K562 (cell line): ENCODE data around the gene MCMBP. TPM values are rescaled to one million over a fixed set of nuclear protein-coding genes. Genes with fewer than 3 reads are reported as not detected.

ENCODE experiments used
- ARID1B ChIP-seq: fragments of 450-650 bp; IDR thresholded peaks from 2 replicates; pipeline ENCODE4 v1.6.1; 2016; ENCODE audit warnings: antibody characterized with exemption, mild to moderate bottlenecking, inconsistent platforms
- JUND ChIP-seq, 2 experiments: IDR thresholded peaks; 2 replicates in 1 of 2; 3 replicates in 1 of 2; pipeline ENCODE4 v1.6.1; 2011; ENCODE audit warnings: borderline replicate concordance in 2 of 2, low read depth in 2 of 2, low read length in 2 of 2, improper control_type of control experiment in 1 of 2, missing biosample characterization in 1 of 2, missing genetic modification characterization in 1 of 2, missing genetic modification reagents in 1 of 2
- L3MBTL2 ChIP-seq: fragments of 450-650 bp; IDR thresholded peaks from 2 replicates; pipeline ENCODE4 v1.6.1; 2016; ENCODE audit warnings: mild to moderate bottlenecking, moderate library complexity
- PML ChIP-seq: IDR thresholded peaks from 2 replicates; pipeline ENCODE4 v1.6.1; 2012; ENCODE audit warnings: low read length, inconsistent platforms
- RBFOX2 ChIP-seq: fragments of 200-400 bp; formaldehyde crosslinking; IDR thresholded peaks from 2 replicates; pipeline ENCODE4 v1.6.1; 2017; ENCODE audit warnings: low read depth, mild to moderate bottlenecking, low read length, moderate library complexity
- RHOXF2B ChIP-seq: fragments of 250-450 bp; sonication (Bioruptor Pico); conservative IDR thresholded peaks from 2 replicates; pipeline ENCODE4 v1.5.1; 2021
- SMARCE1 ChIP-seq: fragments of 450-650 bp; IDR thresholded peaks from 2 replicates; pipeline ENCODE4 v1.7.1; 2016; ENCODE audit warnings: mild to moderate bottlenecking
- SREBF2 ChIP-seq: sonication (generic); formaldehyde crosslinking; IDR thresholded peaks from 2 replicates; pipeline ENCODE4 v1.4.0; 2020; ENCODE audit warnings: mild to moderate bottlenecking, missing genetic modification reagents
- TEAD4 ChIP-seq, 2 experiments: sonication (generic) in 1 of 2; formaldehyde crosslinking in 1 of 2; IDR thresholded peaks; 2 replicates each; pipeline versions ENCODE4 v1.6.1 to v1.8.0; 2012 to 2022; ENCODE audit warnings: borderline replicate concordance in 1 of 2, inconsistent platforms in 1 of 2, low read length in 1 of 2, mild to moderate bottlenecking in 1 of 2, missing genetic modification reagents in 1 of 2
- polyA plus RNA-seq, 8 experiments: library from polyadenylated mRNA; depleted of rRNA in 4 of 8; stranded (reverse) in 5 of 8; unstranded in 3 of 8; fragments of >200 nt; fragmentation: Nextera tagmentation in 2 of 8; fragmentation: Illumina TruSeq in 1 of 8; extraction: Ambion mirVana in 2 of 8; extraction: Trizol in 1 of 8; gene quantifications; 2 replicates each; pipeline versions ENCODE4 v1.2.1 to v1.2.3, GENCODE V29; 2011 to 2014; ENCODE audit warnings: inconsistent platforms in 1 of 8, missing spikeins in 1 of 8
- total RNA-seq, 7 experiments: library from RNA; depleted of rRNA in 6 of 7; stranded (reverse); fragments of >200 nt in 6 of 7; fragmentation: Illumina TruSeq in 2 of 7; extraction: Trizol in 2 of 7; gene quantifications; 2 replicates each; pipeline versions ENCODE4 v1.2.1 to v1.2.3, GENCODE V29; 2011 to 2021; ENCODE audit warnings: low replicate concordance in 1 of 7
- TF ChIP-seq, protein P1 (sequence below): fragments of 450-650 bp; IDR thresholded peaks from 2 replicates; pipeline ENCODE4 v1.6.1; 2016; ENCODE audit warnings: mild to moderate bottlenecking, moderate library complexity
- TF ChIP-seq, protein P2 (sequence below): fragments of 250-450 bp; sonication (Bioruptor Pico); IDR thresholded peaks from 2 replicates; pipeline ENCODE4 v1.4.0; 2020; ENCODE audit warnings: mild to moderate bottlenecking, moderate library complexity
- TF ChIP-seq, protein P3 (sequence below): sonication (generic); formaldehyde crosslinking; IDR thresholded peaks from 2 replicates; pipeline ENCODE4 v1.5.0; 2020; ENCODE audit warnings: missing genetic modification reagents

MCMBP gene
- total and polyA plus RNA-seq, 9 of the 15 experiments (the other 6 are each of a cell fraction or from before 2014, with no cell fraction given): 11.2 to 74.3 (median 50.5) TPM

DNA sequence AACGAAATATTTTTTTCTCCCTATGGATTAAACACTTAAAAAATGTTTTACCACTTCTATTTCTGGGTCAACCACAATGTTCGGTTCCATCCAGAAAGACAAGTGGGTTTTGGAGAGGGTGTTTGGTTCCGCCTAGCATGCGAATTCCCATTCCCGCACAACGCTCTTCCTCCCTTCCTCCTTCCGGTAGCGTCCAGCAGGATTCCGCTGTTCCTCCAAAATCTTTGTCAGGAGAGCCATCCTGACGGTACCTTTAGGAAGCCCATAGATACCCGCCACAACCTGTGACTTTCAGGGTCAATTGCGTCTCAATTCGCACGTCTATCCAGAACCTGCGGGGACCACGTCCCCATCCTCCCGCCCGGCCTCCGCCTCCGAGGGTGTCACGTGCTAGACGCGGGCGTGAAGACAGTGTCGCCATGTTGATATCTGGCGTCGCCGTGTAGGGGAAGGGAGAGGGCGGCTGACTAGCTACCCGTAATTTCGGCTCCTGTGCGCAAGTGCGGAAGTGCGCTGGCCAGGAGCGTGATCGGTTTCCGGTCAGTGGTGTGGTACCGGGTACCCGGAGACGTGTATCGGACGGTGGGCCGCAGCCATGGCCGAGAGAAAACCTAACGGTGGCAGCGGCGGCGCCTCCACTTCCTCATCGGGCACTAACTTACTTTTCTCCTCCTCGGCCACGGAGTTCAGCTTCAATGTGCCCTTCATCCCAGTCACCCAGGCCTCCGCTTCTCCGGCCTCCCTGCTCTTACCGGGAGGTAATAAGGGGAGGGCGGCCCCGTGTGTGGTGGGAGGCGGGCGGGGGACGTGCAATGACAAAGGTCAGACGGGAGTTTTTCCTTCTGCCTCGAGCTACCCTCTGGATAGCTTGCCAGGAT, 19.8 kb upstream of the MCMBP start, which contains the start of gene SEC23IP (continued):
- TF ChIP-seq, protein P1, sequence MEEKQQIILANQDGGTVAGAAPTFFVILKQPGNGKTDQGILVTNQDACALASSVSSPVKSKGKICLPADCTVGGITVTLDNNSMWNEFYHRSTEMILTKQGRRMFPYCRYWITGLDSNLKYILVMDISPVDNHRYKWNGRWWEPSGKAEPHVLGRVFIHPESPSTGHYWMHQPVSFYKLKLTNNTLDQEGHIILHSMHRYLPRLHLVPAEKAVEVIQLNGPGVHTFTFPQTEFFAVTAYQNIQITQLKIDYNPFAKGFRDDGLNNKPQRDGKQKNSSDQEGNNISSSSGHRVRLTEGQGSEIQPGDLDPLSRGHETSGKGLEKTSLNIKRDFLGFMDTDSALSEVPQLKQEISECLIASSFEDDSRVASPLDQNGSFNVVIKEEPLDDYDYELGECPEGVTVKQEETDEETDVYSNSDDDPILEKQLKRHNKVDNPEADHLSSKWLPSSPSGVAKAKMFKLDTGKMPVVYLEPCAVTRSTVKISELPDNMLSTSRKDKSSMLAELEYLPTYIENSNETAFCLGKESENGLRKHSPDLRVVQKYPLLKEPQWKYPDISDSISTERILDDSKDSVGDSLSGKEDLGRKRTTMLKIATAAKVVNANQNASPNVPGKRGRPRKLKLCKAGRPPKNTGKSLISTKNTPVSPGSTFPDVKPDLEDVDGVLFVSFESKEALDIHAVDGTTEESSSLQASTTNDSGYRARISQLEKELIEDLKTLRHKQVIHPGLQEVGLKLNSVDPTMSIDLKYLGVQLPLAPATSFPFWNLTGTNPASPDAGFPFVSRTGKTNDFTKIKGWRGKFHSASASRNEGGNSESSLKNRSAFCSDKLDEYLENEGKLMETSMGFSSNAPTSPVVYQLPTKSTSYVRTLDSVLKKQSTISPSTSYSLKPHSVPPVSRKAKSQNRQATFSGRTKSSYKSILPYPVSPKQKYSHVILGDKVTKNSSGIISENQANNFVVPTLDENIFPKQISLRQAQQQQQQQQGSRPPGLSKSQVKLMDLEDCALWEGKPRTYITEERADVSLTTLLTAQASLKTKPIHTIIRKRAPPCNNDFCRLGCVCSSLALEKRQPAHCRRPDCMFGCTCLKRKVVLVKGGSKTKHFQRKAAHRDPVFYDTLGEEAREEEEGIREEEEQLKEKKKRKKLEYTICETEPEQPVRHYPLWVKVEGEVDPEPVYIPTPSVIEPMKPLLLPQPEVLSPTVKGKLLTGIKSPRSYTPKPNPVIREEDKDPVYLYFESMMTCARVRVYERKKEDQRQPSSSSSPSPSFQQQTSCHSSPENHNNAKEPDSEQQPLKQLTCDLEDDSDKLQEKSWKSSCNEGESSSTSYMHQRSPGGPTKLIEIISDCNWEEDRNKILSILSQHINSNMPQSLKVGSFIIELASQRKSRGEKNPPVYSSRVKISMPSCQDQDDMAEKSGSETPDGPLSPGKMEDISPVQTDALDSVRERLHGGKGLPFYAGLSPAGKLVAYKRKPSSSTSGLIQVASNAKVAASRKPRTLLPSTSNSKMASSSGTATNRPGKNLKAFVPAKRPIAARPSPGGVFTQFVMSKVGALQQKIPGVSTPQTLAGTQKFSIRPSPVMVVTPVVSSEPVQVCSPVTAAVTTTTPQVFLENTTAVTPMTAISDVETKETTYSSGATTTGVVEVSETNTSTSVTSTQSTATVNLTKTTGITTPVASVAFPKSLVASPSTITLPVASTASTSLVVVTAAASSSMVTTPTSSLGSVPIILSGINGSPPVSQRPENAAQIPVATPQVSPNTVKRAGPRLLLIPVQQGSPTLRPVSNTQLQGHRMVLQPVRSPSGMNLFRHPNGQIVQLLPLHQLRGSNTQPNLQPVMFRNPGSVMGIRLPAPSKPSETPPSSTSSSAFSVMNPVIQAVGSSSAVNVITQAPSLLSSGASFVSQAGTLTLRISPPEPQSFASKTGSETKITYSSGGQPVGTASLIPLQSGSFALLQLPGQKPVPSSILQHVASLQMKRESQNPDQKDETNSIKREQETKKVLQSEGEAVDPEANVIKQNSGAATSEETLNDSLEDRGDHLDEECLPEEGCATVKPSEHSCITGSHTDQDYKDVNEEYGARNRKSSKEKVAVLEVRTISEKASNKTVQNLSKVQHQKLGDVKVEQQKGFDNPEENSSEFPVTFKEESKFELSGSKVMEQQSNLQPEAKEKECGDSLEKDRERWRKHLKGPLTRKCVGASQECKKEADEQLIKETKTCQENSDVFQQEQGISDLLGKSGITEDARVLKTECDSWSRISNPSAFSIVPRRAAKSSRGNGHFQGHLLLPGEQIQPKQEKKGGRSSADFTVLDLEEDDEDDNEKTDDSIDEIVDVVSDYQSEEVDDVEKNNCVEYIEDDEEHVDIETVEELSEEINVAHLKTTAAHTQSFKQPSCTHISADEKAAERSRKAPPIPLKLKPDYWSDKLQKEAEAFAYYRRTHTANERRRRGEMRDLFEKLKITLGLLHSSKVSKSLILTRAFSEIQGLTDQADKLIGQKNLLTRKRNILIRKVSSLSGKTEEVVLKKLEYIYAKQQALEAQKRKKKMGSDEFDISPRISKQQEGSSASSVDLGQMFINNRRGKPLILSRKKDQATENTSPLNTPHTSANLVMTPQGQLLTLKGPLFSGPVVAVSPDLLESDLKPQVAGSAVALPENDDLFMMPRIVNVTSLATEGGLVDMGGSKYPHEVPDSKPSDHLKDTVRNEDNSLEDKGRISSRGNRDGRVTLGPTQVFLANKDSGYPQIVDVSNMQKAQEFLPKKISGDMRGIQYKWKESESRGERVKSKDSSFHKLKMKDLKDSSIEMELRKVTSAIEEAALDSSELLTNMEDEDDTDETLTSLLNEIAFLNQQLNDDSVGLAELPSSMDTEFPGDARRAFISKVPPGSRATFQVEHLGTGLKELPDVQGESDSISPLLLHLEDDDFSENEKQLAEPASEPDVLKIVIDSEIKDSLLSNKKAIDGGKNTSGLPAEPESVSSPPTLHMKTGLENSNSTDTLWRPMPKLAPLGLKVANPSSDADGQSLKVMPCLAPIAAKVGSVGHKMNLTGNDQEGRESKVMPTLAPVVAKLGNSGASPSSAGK: peak; percentile 94
- TF ChIP-seq SMARCE1: no peak
- no peak for TF ChIP-seq SREBF2 (CRISPR knock-in tag)
- TF ChIP-seq, protein P2, sequence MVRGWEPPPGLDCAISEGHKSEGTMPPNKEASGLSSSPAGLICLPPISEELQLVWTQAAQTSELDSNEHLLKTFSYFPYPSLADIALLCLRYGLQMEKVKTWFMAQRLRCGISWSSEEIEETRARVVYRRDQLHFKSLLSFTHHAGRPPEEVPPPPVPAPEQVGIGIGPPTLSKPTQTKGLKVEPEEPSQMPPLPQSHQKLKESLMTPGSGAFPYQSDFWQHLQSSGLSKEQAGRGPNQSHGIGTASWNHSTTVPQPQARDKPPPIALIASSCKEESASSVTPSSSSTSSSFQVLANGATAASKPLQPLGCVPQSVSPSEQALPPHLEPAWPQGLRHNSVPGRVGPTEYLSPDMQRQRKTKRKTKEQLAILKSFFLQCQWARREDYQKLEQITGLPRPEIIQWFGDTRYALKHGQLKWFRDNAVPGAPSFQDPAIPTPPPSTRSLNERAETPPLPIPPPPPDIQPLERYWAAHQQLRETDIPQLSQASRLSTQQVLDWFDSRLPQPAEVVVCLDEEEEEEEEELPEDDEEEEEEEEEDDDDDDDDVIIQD (CRISPR knock-in tag): no peak
- peak; percentile 90 for TF ChIP-seq RBFOX2
- peak; percentile 54; the same call in 1 of the 2 replicates for TF ChIP-seq PML
- peak; percentile 32; the same call in 1 of the 2 replicates for TF ChIP-seq ARID1B
- no peak for TF ChIP-seq RHOXF2B (CRISPR knock-in tag)
- 0 out of 2 replicates have a peak, but pooled peaks have one; percentile 20 for TF ChIP-seq TEAD4 (IDR thresholded peaks at IDR 0.05; ENCODE audit: low read length)
- no peak for TF ChIP-seq TEAD4 (CRISPR knock-in tag; IDR thresholded peaks at IDR 0.05; ENCODE audit: borderline replicate concordance)
- peak; percentile 98 for TF ChIP-seq L3MBTL2
- TF ChIP-seq, protein P3, sequence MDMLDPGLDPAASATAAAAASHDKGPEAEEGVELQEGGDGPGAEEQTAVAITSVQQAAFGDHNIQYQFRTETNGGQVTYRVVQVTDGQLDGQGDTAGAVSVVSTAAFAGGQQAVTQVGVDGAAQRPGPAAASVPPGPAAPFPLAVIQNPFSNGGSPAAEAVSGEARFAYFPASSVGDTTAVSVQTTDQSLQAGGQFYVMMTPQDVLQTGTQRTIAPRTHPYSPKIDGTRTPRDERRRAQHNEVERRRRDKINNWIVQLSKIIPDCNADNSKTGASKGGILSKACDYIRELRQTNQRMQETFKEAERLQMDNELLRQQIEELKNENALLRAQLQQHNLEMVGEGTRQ: peak; percentile 97
- TF ChIP-seq JUND (IDR thresholded peaks at IDR 0.05; ENCODE audit: borderline replicate concordance, low read depth, low read length): no peak
- TF ChIP-seq JUND (tag; IDR thresholded peaks at IDR 0.05; ENCODE audit: borderline replicate concordance, low read depth, low read length): peak; percentile 25; the same call in 1 of the 3 replicates
